A549 (cell line): Measurements from ENCODE around the gene STK33.

Experiments
- EP300 ChIP-seq, 2 experiments: fragments of >200 bp; sonication (Bioruptor Twin); formaldehyde crosslinking; IDR thresholded peaks; 2 replicates in 1 of 2; 3 replicates in 1 of 2; pipeline ENCODE4 v1.6.1; 2016 to 2017
- JUN ChIP-seq, 2 experiments: fragments of >200 bp; sonication (Bioruptor Twin); formaldehyde crosslinking; IDR thresholded peaks; 2 replicates in 1 of 2; 3 replicates in 1 of 2; pipeline ENCODE4 v1.6.1; 2016 to 2017
- MAFK ChIP-seq: fragments of 450-650 bp; IDR thresholded peaks from 2 replicates; pipeline ENCODE4 v1.6.1; 2014; ENCODE audit not compliant: partially characterized antibody
- MAZ ChIP-seq: fragments of 150-350 bp; IDR thresholded peaks from 2 replicates; pipeline ENCODE4 v1.6.1; 2014; ENCODE audit warnings: antibody characterized with exemption, low read depth, low read length, borderline replicate concordance
- PHF8 ChIP-seq: fragments of 200-600 bp; sonication (generic); IDR thresholded peaks from 2 replicates; pipeline ENCODE4 v1.6.1; 2016; ENCODE audit warnings: low read depth, mild to moderate bottlenecking, antibody characterized with exemption, moderate library complexity, borderline replicate concordance
- POLR2A ChIP-seq: IDR thresholded peaks from 2 replicates; pipeline ENCODE4 v1.6.1; 2012; ENCODE audit warnings: mild to moderate bottlenecking, low read length
- RNF2 ChIP-seq: fragments of 200-600 bp; sonication (generic); IDR thresholded peaks from 2 replicates; pipeline ENCODE4 v1.6.1; 2016; ENCODE audit warnings: low read depth, mild to moderate bottlenecking, antibody characterized with exemption, moderate library complexity, borderline replicate concordance
- SMC3 ChIP-seq: fragments of >200 bp; sonication (Bioruptor Twin); formaldehyde crosslinking; IDR thresholded peaks from 3 replicates; pipeline ENCODE4 v1.6.1; 2018; ENCODE audit warnings: inconsistent platforms
- TP53 ChIP-seq: fragments of 250-450 bp; sonication (Bioruptor Pico); IDR thresholded peaks from 2 replicates; pipeline ENCODE4 v1.5.0; 2021; ENCODE audit warnings: mild to moderate bottlenecking, moderate library complexity
- ZFP36 ChIP-seq: fragments of 450-650 bp; IDR thresholded peaks from 2 replicates; pipeline ENCODE4 v1.6.1; 2014; ENCODE audit warnings: borderline replicate concordance; ENCODE audit not compliant: partially characterized antibody
- TF ChIP-seq, protein P1 (sequence below): fragments of >200 bp; sonication (Bioruptor Twin); formaldehyde crosslinking; IDR thresholded peaks from 3 replicates; pipeline ENCODE4 v1.5.1; 2016
- TF ChIP-seq, protein P2 (sequence below): fragments of 450-650 bp; IDR thresholded peaks from 2 replicates; pipeline ENCODE4 v1.6.1; 2014; ENCODE audit warnings: antibody characterized with exemption
- TF ChIP-seq, protein P3 (sequence below): fragments of 150-350 bp; IDR thresholded peaks from 2 replicates; pipeline ENCODE4 v1.6.1; 2014; ENCODE audit warnings: low read depth, mild to moderate bottlenecking, low read length
- TF ChIP-seq, protein P4 (sequence below): IDR thresholded peaks from 2 replicates; pipeline ENCODE4 v1.6.1; 2012

DNA sequence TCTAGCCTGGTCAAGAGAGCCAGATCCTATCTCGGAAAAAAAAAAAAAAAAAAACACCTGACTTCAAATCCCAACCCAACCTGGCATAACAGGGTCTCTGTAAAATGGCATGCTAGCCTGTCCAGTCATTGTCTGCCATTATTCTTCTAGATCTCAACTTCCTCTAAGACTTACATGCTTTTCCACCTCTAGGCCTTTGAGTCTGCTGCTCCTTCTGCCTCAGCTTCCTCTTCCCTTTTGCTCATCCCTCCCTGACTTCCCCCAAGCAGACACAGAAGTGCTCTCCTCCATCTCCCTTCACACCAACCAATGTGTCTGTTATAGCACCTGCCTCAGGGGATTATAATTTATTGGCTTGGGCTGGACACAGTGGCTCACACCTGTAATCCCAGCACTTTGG is 7.8 kb downstream of the STK33 start:
- TF ChIP-seq EP300 (IDR thresholded peaks at IDR 0.05) (no peak), POLR2A (no peak), ZFP36 (no peak), MAFK (no peak), MAZ (no peak), RNF2 (no peak), TP53 (no peak), JUN (IDR thresholded peaks at IDR 0.05) (no peak), PHF8 (no peak), SMC3 (no peak)
- TF ChIP-seq, protein P1, sequence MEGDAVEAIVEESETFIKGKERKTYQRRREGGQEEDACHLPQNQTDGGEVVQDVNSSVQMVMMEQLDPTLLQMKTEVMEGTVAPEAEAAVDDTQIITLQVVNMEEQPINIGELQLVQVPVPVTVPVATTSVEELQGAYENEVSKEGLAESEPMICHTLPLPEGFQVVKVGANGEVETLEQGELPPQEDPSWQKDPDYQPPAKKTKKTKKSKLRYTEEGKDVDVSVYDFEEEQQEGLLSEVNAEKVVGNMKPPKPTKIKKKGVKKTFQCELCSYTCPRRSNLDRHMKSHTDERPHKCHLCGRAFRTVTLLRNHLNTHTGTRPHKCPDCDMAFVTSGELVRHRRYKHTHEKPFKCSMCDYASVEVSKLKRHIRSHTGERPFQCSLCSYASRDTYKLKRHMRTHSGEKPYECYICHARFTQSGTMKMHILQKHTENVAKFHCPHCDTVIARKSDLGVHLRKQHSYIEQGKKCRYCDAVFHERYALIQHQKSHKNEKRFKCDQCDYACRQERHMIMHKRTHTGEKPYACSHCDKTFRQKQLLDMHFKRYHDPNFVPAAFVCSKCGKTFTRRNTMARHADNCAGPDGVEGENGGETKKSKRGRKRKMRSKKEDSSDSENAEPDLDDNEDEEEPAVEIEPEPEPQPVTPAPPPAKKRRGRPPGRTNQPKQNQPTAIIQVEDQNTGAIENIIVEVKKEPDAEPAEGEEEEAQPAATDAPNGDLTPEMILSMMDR, result no peak
- TF ChIP-seq, protein P2, sequence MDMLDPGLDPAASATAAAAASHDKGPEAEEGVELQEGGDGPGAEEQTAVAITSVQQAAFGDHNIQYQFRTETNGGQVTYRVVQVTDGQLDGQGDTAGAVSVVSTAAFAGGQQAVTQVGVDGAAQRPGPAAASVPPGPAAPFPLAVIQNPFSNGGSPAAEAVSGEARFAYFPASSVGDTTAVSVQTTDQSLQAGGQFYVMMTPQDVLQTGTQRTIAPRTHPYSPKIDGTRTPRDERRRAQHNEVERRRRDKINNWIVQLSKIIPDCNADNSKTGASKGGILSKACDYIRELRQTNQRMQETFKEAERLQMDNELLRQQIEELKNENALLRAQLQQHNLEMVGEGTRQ, result no peak
- TF ChIP-seq, protein P3, sequence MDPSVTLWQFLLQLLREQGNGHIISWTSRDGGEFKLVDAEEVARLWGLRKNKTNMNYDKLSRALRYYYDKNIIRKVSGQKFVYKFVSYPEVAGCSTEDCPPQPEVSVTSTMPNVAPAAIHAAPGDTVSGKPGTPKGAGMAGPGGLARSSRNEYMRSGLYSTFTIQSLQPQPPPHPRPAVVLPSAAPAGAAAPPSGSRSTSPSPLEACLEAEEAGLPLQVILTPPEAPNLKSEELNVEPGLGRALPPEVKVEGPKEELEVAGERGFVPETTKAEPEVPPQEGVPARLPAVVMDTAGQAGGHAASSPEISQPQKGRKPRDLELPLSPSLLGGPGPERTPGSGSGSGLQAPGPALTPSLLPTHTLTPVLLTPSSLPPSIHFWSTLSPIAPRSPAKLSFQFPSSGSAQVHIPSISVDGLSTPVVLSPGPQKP, result no peak
- TF ChIP-seq, protein P4, sequence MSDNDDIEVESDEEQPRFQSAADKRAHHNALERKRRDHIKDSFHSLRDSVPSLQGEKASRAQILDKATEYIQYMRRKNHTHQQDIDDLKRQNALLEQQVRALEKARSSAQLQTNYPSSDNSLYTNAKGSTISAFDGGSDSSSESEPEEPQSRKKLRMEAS, result no peak
